HepG2 (cell line): ENCODE data around the gene CDK14. TPM values are rescaled to one million over a fixed set of nuclear protein-coding genes. Genes with fewer than 3 reads are reported as not detected.

Experiments
- ATAC-seq: fragments of 200-7000 bp; cut with Tn5 transposase; 3 replicates; pipeline ENCODE4 v1.9.1; 2020; ENCODE audit warnings: mild to moderate bottlenecking, moderate library complexity
- BruUV-seq: library from RNA; stranded (reverse); fragments of 400-500 nt; replicated peaks from 2 replicates; lab custom pipeline; 2021; lab: Mats Ljungman, UMichigan
- CTCF ChIA-PET: fragments of 300-600 bp; formaldehyde crosslinking; extraction: SDS; loops from one replicate; lab custom pipeline; 2021; ENCODE audit warnings: low total read pairs, inconsistent platforms, low intra/inter-chr PET ratio; lab: Yijun Ruan, JAX
- POLR2A ChIA-PET: fragments of 350-600 bp; sonication (Branson Sonifier 250); formaldehyde crosslinking; loops from one replicate; lab custom pipeline; 2020; ENCODE audit warnings: antibody characterized with exemption, inconsistent platforms; lab: Yijun Ruan, JAX
- DNase-seq: peaks from one replicate; pipeline ENCODE4 v3.0.0-alpha.2; 2015; ENCODE audit warnings: low spot score
- FAIRE-seq: peaks from 3 replicates; lab custom pipeline; 2011; peaks lifted over from hg19 to GRCh38; lab: Jason Lieb, UNC
- H2AFZ ChIP-seq: one replicate; pipeline ENCODE4 v1.6.1; 2011; ENCODE audit warnings: low read length, inconsistent platforms
- H3K27ac ChIP-seq: fragments of 300-600 bp; 3 replicates; pipeline ENCODE4 v1.8.0; 2011; ENCODE audit warnings: mixed run types, mild to moderate bottlenecking, mixed read lengths, low read length, inconsistent platforms; ENCODE audit not compliant: insufficient read depth; ENCODE audit errors: extremely low read length
- H3K27me3 ChIP-seq, 2 experiments: fragments of 200-600 bp in 1 of 2; 2 replicates in 1 of 2; 3 replicates in 1 of 2; pipeline versions ENCODE4 v1.6.0 to v1.8.0; 2011; ENCODE audit warnings: low read length in 2 of 2, mild to moderate bottlenecking in 2 of 2, moderate library complexity in 2 of 2, inconsistent platforms in 1 of 2; ENCODE audit not compliant: insufficient read depth in 2 of 2, control insufficient read depth in 1 of 2
- H3K36me3 ChIP-seq, 2 experiments: fragments of 200-600 bp in 1 of 2; replicated peaks in 1 of 2; 2 replicates in 1 of 2; 3 replicates in 1 of 2; pipeline versions ENCODE4 v1.5.1 to v1.8.0; 2011; ENCODE audit warnings: low read length in 2 of 2, inconsistent platforms in 1 of 2; ENCODE audit not compliant: insufficient read depth in 2 of 2, control insufficient read depth in 1 of 2
- H3K4me1 ChIP-seq: 2 replicates; pipeline ENCODE4 v1.5.1; 2012; ENCODE audit warnings: low read length, inconsistent platforms; ENCODE audit not compliant: insufficient read depth
- H3K4me2 ChIP-seq: 2 replicates; pipeline ENCODE4 v1.6.0; 2011; ENCODE audit warnings: low read depth, low read length, inconsistent platforms
- H3K4me3 ChIP-seq, 3 experiments: fragments of 200-600 bp in 1 of 3; sonication (generic), shearing (Covaris generic) in 1 of 3; replicated peaks in 1 of 3; 2 replicates each; pipeline ENCODE4 v1.5.1; 2011 to 2016; ENCODE audit warnings: low read length in 3 of 3, inconsistent platforms in 2 of 3, low read depth in 2 of 3, mild to moderate bottlenecking in 2 of 3, control low read depth in 1 of 3, mixed read lengths in 1 of 3; ENCODE audit not compliant: insufficient read depth in 1 of 3
- H3K79me2 ChIP-seq: one replicate; pipeline ENCODE4 v1.6.1; 2011; ENCODE audit warnings: low read length, inconsistent platforms; ENCODE audit not compliant: insufficient read depth
- H3K9ac ChIP-seq: 2 replicates; pipeline ENCODE4 v1.6.0; 2011; ENCODE audit warnings: mild to moderate bottlenecking, low read depth, low read length, inconsistent platforms; ENCODE audit not compliant: insufficient read depth
- H3K9me3 ChIP-seq: 2 replicates; pipeline ENCODE4 v1.5.1; 2012; ENCODE audit warnings: mild to moderate bottlenecking, low read length
- H4K20me1 ChIP-seq: 2 replicates; pipeline ENCODE4 v1.6.0; 2011; ENCODE audit warnings: inconsistent platforms, mild to moderate bottlenecking, low read length, moderate library complexity; ENCODE audit not compliant: insufficient read depth
- AGO1 ChIP-seq: fragments of 200-400 bp; formaldehyde crosslinking; IDR thresholded peaks from 2 replicates; pipeline ENCODE4 v1.6.1; 2017; ENCODE audit warnings: mild to moderate bottlenecking, low read depth, low read length, moderate library complexity; ENCODE audit not compliant: poor library complexity, severe bottlenecking
- CBX1 ChIP-seq: IDR thresholded peaks from one replicate; pipeline ENCODE4 v1.6.1; 2016; ENCODE audit warnings: antibody characterized with exemption, low read depth
- CC2D1A ChIP-seq: sonication (generic); formaldehyde crosslinking; IDR thresholded peaks from 2 replicates; pipeline ENCODE4 v1.8.1; 2023; ENCODE audit warnings: mild to moderate bottlenecking, missing genetic modification reagents
- CEBPB ChIP-seq: IDR thresholded peaks from 2 replicates; pipeline ENCODE4 v1.6.1; 2011; ENCODE audit warnings: low read depth, low read length, improper control_type of control experiment, borderline replicate concordance
- HOXA7 ChIP-seq: sonication (generic); formaldehyde crosslinking; IDR thresholded peaks from 2 replicates; pipeline ENCODE4 v1.8.1; 2022; ENCODE audit warnings: mild to moderate bottlenecking, missing genetic modification reagents, moderate library complexity
- NPAS2 ChIP-seq: sonication (generic); formaldehyde crosslinking; IDR thresholded peaks from 2 replicates; pipeline ENCODE4 v1.8.0; 2022; ENCODE audit warnings: mild to moderate bottlenecking, missing genetic modification reagents, borderline replicate concordance
- PRMT3 ChIP-seq: sonication (generic); formaldehyde crosslinking; IDR thresholded peaks from 2 replicates; pipeline ENCODE4 v1.8.1; 2022; ENCODE audit warnings: low read depth, mild to moderate bottlenecking, moderate library complexity, missing genetic modification reagents, borderline replicate concordance
- PRPF4 ChIP-seq: fragments of 200-400 bp; formaldehyde crosslinking; IDR thresholded peaks from 2 replicates; pipeline ENCODE4 v1.6.1; 2016; ENCODE audit warnings: low read length, low read depth; ENCODE audit not compliant: poor library complexity, severe bottlenecking
- RBM22 ChIP-seq: fragments of 200-400 bp; formaldehyde crosslinking; optimal IDR thresholded peaks from 2 replicates; pipeline ENCODE3; 2017; ENCODE audit warnings: mild to moderate bottlenecking, low read length, moderate library complexity
- SP4 ChIP-seq: sonication (generic); formaldehyde crosslinking; IDR thresholded peaks from 2 replicates; pipeline ENCODE4 v1.8.1; 2023; ENCODE audit warnings: mild to moderate bottlenecking, missing genetic modification reagents
- TBL1XR1 ChIP-seq: fragments of 150-350 bp; IDR thresholded peaks from 2 replicates; pipeline ENCODE4 v1.6.1; 2014; ENCODE audit warnings: borderline replicate concordance, low read length; ENCODE audit not compliant: partially characterized antibody
- ZNF335 ChIP-seq: sonication (generic); formaldehyde crosslinking; IDR thresholded peaks from 2 replicates; pipeline ENCODE4 v1.4.0; 2020; ENCODE audit warnings: missing genetic modification reagents
- ZNF501 ChIP-seq: sonication (generic); formaldehyde crosslinking; IDR thresholded peaks from 2 replicates; pipeline ENCODE4 v1.5.1; 2020; ENCODE audit warnings: mild to moderate bottlenecking, moderate library complexity, missing genetic modification reagents
- ZNF790 ChIP-seq: sonication (generic); formaldehyde crosslinking; IDR thresholded peaks from 2 replicates; pipeline ENCODE4 v1.8.0; 2022; ENCODE audit warnings: missing genetic modification reagents, mild to moderate bottlenecking, borderline replicate concordance
- WGBS: methylation state at CpG from one replicate; pipeline ENCODE4 v1.1.6; 2017; ENCODE audit warnings: low lambda C conversion rate; 5-methylcytosine and 5-hydroxymethylcytosine counted together
- in situ Hi-C: cut with HindIII; loops from 2 replicates; pipeline ENCODE4 v1.10.0; 2017; ENCODE audit warnings: low pct_unique_long_range_greater_than_20kb; ENCODE audit not compliant: extremely low pct_ligation_motif_present
- intact Hi-C: fragments of 100-400 bp; cut with micrococcal nuclease; formaldehyde crosslinking; loops from one replicate; pipeline ENCODE4 v1.10.0; 2022; ENCODE audit not compliant: unreplicated experiment
- polyA plus RNA-seq, 8 experiments: library from polyadenylated mRNA; depleted of rRNA in 3 of 8; stranded (reverse) in 7 of 8; unstranded in 1 of 8; fragments of >200 nt; fragmentation: Illumina TruSeq in 4 of 8; extraction: Trizol in 4 of 8; gene quantifications; 2 replicates each; pipeline versions ENCODE4 v1.2.1 to v1.2.3, GENCODE V29; 2011 to 2016; ENCODE audit warnings: low read depth in 4 of 8, missing spikeins in 1 of 8, mixed read lengths in 1 of 8; ENCODE audit not compliant: insufficient read depth in 1 of 8
- total RNA-seq, 5 experiments: library from RNA; depleted of rRNA; stranded (reverse); fragments of >200 nt; fragmentation: Illumina TruSeq; extraction: Trizol; gene quantifications; 2 replicates each; pipeline ENCODE4 v1.2.3, GENCODE V29; 2016; ENCODE audit warnings: low read depth in 1 of 5
- TF ChIP-seq, protein P1 (sequence below): sonication (generic); formaldehyde crosslinking; IDR thresholded peaks from 2 replicates; pipeline ENCODE4 v1.8.0; 2022; ENCODE audit warnings: mild to moderate bottlenecking, missing genetic modification reagents, moderate library complexity
- TF ChIP-seq, protein P2 (sequence below): IDR thresholded peaks from 2 replicates; pipeline ENCODE4 v1.6.1; 2018; ENCODE audit warnings: missing genetic modification reagents
- TF ChIP-seq, protein P3 (sequence below), 2 experiments: IDR thresholded peaks; 2 replicates each; pipeline ENCODE4 v1.6.1; 2011 to 2012; ENCODE audit warnings: low read length in 2 of 2, borderline replicate concordance in 1 of 2, low read depth in 1 of 2, mild to moderate bottlenecking in 1 of 2, moderate library complexity in 1 of 2

CDK14 gene
- total and polyA plus RNA-seq, 2 of the 13 experiments (the other 11 are each of a cell fraction or from before 2014, with no cell fraction given), result 0.26 to 0.71 TPM

DNA sequence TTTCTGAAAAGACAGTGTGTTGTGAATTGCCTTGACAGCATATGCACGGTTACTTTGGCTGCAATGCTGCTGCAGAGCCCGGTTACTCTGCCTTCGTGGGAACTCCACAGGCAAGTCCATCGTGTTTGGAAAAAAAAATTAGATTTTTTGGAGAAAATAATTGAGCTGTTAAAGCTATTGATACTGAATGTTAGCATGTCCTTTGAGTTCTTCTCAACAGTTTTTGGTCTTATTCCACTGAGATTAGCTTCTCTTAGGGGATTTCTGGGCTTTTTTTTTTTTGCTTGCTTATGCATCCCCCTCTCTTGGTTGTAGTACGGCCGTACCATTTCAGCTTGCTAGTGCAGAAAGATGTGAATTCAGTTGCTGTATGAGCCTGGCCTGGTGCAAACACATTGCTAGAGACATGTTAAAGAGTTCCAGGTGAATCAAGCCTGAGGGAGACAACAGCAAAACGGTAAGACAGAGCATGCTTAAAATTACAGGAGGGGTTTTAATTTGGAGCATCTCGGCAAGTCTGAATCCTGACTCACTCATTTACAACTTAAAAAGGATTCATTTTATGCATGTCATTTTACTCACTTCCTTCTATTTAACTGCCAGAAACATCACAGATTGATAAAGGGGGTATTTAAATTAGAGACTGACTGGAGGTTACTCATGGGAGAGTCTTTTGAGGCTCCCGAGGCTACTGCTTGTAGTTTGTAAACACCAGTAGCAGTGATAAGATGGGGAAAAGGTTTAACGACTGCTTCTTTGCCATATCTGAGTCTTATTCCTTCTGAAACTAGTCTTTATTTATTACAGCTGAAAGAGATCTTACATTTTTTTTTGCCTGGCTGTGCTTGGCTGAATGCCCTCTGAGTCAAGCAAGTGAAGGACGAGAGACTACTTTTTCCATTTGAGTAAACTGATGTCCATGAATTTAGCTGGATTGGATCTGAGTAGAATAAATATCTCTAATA, 113.7 kb downstream of the CDK14 start:
- no peak overlapping the region for H3K4me3 ChIP-seq
- no peak overlapping the region for H3K27ac ChIP-seq
- TF ChIP-seq CBX1 (no peak), TBL1XR1 (no peak), RBM22 (no peak), ZNF790 (no peak), CC2D1A (no peak), CEBPB (no peak), SP4 (no peak), PRMT3 (CRISPR knock-in tag) (no peak), ZNF501 (no peak), NPAS2 (CRISPR knock-in tag) (no peak), ZNF335 (CRISPR knock-in tag) (no peak), AGO1 (no peak), HOXA7 (CRISPR knock-in tag) (no peak), PRPF4 (no peak)
- TF ChIP-seq, protein P1, sequence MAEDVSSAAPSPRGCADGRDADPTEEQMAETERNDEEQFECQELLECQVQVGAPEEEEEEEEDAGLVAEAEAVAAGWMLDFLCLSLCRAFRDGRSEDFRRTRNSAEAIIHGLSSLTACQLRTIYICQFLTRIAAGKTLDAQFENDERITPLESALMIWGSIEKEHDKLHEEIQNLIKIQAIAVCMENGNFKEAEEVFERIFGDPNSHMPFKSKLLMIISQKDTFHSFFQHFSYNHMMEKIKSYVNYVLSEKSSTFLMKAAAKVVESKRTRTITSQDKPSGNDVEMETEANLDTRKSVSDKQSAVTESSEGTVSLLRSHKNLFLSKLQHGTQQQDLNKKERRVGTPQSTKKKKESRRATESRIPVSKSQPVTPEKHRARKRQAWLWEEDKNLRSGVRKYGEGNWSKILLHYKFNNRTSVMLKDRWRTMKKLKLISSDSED (CRISPR knock-in tag), result no peak
- TF ChIP-seq, protein P2, sequence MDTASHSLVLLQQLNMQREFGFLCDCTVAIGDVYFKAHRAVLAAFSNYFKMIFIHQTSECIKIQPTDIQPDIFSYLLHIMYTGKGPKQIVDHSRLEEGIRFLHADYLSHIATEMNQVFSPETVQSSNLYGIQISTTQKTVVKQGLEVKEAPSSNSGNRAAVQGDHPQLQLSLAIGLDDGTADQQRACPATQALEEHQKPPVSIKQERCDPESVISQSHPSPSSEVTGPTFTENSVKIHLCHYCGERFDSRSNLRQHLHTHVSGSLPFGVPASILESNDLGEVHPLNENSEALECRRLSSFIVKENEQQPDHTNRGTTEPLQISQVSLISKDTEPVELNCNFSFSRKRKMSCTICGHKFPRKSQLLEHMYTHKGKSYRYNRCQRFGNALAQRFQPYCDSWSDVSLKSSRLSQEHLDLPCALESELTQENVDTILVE, result no peak
- TF ChIP-seq, protein P3, sequence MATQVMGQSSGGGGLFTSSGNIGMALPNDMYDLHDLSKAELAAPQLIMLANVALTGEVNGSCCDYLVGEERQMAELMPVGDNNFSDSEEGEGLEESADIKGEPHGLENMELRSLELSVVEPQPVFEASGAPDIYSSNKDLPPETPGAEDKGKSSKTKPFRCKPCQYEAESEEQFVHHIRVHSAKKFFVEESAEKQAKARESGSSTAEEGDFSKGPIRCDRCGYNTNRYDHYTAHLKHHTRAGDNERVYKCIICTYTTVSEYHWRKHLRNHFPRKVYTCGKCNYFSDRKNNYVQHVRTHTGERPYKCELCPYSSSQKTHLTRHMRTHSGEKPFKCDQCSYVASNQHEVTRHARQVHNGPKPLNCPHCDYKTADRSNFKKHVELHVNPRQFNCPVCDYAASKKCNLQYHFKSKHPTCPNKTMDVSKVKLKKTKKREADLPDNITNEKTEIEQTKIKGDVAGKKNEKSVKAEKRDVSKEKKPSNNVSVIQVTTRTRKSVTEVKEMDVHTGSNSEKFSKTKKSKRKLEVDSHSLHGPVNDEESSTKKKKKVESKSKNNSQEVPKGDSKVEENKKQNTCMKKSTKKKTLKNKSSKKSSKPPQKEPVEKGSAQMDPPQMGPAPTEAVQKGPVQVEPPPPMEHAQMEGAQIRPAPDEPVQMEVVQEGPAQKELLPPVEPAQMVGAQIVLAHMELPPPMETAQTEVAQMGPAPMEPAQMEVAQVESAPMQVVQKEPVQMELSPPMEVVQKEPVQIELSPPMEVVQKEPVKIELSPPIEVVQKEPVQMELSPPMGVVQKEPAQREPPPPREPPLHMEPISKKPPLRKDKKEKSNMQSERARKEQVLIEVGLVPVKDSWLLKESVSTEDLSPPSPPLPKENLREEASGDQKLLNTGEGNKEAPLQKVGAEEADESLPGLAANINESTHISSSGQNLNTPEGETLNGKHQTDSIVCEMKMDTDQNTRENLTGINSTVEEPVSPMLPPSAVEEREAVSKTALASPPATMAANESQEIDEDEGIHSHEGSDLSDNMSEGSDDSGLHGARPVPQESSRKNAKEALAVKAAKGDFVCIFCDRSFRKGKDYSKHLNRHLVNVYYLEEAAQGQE (IDR thresholded peaks at IDR 0.05; ENCODE audit: borderline replicate concordance in 1 of 2, low read depth in 1 of 2, low read length in 2 of 2), result no peak
- ATAC-seq, result no peak
- H3K27me3 ChIP-seq, result no peaks in the 10 kb centered on the region
- intact Hi-C loops, result no loop called here
- CTCF ChIA-PET, result interaction anchor here (1.3 to 1.4 kb wide), 2 partner anchors 40 to 325 kb away, joined by 4 read pairs; no protein-coding TSS in a partner anchor
- in situ Hi-C loops, result loop anchor here (25.0 kb wide), 1 partner anchor 303 kb away; no protein-coding TSS in a partner anchor
- H3K9me3 ChIP-seq, result no peaks in the 10 kb centered on the region
- no peaks in the 10 kb centered on the region for H4K20me1 ChIP-seq
- no peak for DNase-seq
- H2AFZ ChIP-seq, result no peak overlapping the region
- no peak for FAIRE-seq
- H3K9ac ChIP-seq, result no peak overlapping the region
- BruUV-seq, result no TSS peak
- no peak overlapping the region for H3K4me2 ChIP-seq
- POLR2A ChIA-PET, result no interaction called here
- no peaks in the 10 kb centered on the region for H3K36me3 ChIP-seq
- H3K79me2 ChIP-seq, result no peaks in the 10 kb centered on the region
- 28% methylated on average over 11 of the region's 11 CpGs for WGBS
- H3K4me1 ChIP-seq, result no peaks in the 10 kb centered on the region
